ENCODE results near the gene INCA1.
"Not testable (repeated sequence)": the region's sequence is repeated elsewhere in the genome, so short reads cannot be mapped to it uniquely, and the experiment has no call there.

The INCA1 gene

DNA sequence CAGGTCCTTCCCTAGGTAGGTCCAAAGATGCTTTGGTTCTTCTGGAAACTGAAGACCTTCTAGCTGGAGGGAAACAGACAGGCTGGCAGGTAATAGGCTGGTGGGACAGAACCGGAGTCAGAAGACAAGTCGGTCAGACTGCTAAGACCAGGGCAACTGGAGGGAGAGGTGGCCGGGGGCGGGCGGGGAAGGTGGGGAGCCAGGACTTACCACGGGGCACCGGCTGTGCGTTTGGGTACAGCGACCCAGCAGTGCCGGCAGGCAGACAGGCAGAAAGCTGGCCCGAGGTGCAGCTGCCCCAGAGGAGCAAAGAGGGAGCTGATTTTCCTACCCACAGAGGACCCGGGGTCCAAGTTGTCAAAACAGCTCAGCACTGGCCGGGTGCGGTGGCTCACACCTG is 37.3 kb upstream of the INCA1 start:
- no peak overlapping the region for H3K4me3 ChIP-seq (ENCODE audit: low read length)
- no peak for DNase-seq (ENCODE audit: low read depth)
- TF ChIP-seq, protein P1, sequence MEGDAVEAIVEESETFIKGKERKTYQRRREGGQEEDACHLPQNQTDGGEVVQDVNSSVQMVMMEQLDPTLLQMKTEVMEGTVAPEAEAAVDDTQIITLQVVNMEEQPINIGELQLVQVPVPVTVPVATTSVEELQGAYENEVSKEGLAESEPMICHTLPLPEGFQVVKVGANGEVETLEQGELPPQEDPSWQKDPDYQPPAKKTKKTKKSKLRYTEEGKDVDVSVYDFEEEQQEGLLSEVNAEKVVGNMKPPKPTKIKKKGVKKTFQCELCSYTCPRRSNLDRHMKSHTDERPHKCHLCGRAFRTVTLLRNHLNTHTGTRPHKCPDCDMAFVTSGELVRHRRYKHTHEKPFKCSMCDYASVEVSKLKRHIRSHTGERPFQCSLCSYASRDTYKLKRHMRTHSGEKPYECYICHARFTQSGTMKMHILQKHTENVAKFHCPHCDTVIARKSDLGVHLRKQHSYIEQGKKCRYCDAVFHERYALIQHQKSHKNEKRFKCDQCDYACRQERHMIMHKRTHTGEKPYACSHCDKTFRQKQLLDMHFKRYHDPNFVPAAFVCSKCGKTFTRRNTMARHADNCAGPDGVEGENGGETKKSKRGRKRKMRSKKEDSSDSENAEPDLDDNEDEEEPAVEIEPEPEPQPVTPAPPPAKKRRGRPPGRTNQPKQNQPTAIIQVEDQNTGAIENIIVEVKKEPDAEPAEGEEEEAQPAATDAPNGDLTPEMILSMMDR (conservative IDR thresholded peaks at IDR 0.05; ENCODE audit: low read depth, low read length): no peak

DNA sequence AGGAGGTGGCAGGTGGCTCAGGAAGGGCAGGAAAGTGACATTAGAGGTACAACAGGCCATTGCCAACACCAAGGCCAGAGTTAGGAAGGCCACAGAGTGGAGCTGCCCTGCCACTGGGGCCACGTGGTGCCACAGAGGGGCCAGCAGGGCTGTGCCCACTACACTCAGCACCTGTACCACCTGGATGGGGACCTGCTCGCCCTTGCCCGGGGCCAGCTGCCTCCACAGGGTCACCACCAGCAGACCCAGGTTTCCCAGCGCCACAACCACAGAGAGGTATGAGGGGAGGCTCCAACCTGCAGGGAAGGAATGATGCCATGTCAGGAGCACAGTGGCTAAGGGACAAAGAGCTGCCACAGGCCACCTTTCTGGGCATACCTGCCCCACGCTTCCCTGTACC is 36.7 kb upstream of the INCA1 start:
- TF ChIP-seq, protein P1 (conservative IDR thresholded peaks at IDR 0.05; ENCODE audit: low read depth, low read length): no peak
- no peak overlapping the region for H3K4me3 ChIP-seq (ENCODE audit: low read length)
- DNase-seq (ENCODE audit: low read depth): no peak

DNA sequence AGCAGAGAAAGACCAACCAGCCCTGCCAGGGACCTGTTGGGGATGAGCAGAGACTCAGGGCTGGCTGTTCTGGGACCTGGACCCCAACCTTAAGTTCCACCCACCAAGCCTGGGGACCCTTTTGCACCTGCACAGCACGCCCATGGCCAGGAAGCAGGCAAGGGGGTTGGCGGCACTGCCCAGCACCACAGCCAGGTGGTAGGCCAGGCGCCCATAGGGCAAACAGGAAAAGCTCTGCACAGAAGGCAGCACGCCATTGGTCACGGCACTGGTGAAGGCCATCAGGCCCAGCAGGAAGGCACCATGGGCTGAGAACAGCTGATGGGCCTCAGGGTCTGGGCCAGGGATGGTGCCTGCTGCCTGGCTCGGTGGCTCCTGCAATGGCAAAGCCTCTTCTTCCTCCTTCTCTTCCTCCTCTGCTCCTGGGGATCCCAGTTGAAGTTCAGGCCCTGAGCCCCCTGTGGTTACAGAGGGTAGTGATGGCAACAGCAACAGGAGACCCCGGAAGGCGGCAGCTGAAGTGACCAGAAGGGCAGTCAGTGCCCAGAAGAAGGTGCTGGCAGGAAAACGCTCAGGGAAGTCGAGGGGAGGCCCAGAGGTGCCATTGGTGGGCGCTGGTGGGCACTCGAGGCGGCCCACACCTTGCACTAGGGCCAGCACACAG is 36.2 kb upstream of the INCA1 start:
- DNase-seq (ENCODE audit: low read depth): no peak
- TF ChIP-seq, protein P1 (conservative IDR thresholded peaks at IDR 0.05; ENCODE audit: low read depth, low read length): no peak
- no peak overlapping the region for H3K4me3 ChIP-seq (ENCODE audit: low read length)

DNA sequence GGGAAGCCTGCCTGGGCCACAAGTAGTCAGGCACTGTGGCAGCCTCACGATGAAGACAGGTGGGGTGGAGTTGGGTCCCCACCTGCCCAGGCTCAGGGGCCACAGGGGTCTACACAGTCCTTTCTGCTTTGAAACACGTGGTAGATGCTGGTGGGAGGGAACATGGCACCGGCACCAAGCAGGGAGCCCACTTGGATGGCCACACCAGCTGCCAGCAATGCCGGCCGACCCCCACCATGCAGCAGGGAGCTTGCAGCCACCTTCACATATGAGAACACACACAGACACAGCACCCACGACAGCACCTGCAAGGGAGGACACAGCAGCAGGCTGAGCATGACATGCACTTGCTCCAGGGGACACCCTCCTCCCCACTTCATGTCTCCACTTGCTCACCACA is 35.5 kb upstream of the INCA1 start:
- no peak overlapping the region for H3K4me3 ChIP-seq (ENCODE audit: low read length)
- no peak for DNase-seq (ENCODE audit: low read depth)
- TF ChIP-seq, protein P1 (conservative IDR thresholded peaks at IDR 0.05; ENCODE audit: low read depth, low read length): no peak

DNA sequence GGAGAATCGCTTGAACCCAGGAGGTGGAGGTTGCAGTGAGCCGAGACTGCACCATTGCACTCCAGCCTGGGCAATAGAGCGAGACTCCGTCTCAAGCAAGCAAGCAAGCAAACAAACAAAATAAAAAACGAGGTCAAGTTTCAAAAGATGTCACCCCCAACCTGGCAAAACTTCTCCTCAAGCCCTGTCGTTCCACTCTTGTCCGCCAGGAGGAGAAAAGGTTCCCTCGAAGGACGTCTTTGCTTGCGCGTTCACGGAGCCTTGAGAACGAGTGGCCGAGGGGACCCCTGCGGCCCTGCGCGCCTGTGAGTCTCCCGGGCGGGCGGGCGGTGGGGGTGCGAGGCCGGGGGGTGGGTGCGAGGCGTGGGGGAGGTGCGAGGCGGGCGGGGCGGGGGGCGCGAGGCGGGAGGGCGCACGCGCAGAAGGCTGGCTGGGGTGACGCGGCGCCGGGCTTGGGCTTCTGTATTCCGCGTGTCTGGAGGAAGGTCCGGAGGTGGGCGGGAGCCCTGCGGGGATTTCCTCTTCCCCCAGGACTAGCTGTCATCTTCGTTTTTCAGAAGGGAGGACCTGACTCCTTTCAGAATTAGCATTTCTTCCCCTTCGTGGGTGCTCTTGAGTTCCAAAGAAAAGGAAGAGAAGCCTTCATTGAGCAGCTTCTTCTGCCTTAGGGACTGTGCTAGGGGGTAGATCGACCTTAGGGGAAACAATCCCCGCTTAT is 34.2 kb upstream of the INCA1 start:
- TF ChIP-seq, protein P1 (conservative IDR thresholded peaks at IDR 0.05; ENCODE audit: low read depth, low read length): peak; percentile 81
- peak; percentile 13 for DNase-seq (ENCODE audit: low read depth)
- H3K4me3 ChIP-seq (ENCODE audit: low read length): peak overlapping the region; percentile 39

DNA sequence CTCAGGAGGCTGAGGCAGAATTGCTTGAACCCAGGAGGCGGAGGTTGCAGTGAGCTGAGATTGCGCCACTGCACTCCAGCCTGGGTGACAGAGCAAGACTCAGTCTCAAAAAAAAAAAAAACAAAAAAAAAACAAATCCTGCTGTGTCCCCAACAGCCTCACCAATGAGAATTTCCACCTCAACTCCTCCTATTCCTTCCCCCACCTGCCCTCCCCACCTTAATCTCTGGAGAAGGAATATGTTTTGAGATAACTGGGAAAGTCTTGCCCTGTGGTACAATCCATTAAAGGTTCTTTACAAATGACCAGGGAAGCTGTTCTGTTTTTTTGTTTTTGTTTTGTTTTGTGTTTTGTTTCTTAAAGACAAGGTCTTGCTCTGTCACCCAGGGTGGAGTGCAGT is 32.8 kb upstream of the INCA1 start:
- not testable (repeated sequence) for DNase-seq (ENCODE audit: low read depth); H3K4me3 ChIP-seq (ENCODE audit: low read length)

DNA sequence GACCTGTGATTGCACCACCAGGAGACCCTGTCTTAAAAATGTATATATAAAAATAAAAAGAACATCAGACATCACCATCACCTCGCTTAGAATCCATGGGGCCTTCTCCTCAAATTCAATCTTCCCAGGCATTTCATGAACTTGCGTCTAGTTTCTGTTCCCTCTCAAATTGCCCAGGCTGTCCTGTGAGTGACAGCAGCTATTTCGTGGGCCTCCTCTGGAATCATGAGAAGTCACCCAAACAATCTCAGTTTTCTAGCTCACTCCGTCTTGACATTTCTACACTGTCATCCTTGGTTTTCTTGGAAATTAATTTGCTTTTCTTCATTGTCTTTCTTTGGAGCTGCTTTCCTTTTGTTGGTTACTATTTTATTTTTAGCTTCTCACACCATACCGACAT is 30.6 kb upstream of the INCA1 start:
- H3K4me3 ChIP-seq (ENCODE audit: low read length): no peak overlapping the region
- TF ChIP-seq, protein P1 (conservative IDR thresholded peaks at IDR 0.05; ENCODE audit: low read depth, low read length): no peak
- DNase-seq (ENCODE audit: low read depth): no peak

Data from retinal pigment epithelial cell (primary cell).